ENCODE measurements around the gene KCNG2. TPM values are rescaled to one million over a fixed set of nuclear protein-coding genes. Genes with fewer than 3 reads are reported as not detected.

Gene KCNG2
- total and polyA plus RNA-seq, 2 of the 8 experiments (the other 6 are each of a cell fraction or from before 2014, with no cell fraction given) = 0.19 to 0.74 TPM

DNA sequence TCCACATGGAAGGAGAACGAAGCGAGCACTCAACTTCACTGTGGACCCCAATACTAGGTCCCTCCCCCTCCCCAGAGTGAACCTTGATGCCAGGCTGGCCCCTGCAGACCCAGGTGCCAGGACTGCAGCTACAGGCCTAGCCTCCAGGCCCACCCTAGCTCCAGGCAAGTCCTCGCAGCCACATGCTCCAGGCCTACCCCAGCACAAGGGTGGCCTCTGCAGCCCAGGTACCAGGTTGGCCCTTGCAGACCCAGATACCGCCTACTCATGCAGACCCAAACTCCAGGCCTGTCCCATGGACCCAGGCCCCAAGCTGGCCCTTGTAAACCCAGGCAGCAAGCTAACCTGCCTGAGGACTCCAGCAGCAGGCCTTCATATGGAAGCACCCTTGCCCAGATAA, 44.2 kb downstream of the KCNG2 start:
- Histone ChIP-seq H4K20me1 (replicated peaks in 1 of 2; ENCODE audit: control insufficient read depth in 1 of 2, insufficient read depth in 2 of 2, low read length in 2 of 2) (no peaks in the 10 kb centered on the region), H3K18ac (ENCODE audit: extremely low read depth, low read length) (no peak overlapping the region; the same call in 1 of the 2 replicates), H3K14ac (ENCODE audit: insufficient read length) (no peak overlapping the region), H3K23ac (ENCODE audit: insufficient read length) (no peak overlapping the region), H2BK120ac (replicated peaks; ENCODE audit: low read depth, low read length) (no peak overlapping the region), H3K56ac (replicated peaks; ENCODE audit: insufficient read length, low read depth, low read length) (no peak overlapping the region), H2BK12ac (ENCODE audit: low read depth, low read length) (no peak overlapping the region), H4K91ac (replicated peaks; ENCODE audit: insufficient read length, low read length) (peak overlapping the region; percentile 6), H4K5ac (ENCODE audit: insufficient read length, low read depth, low read length) (no peak overlapping the region), H3K4me2 (ENCODE audit: insufficient read depth in 1 of 2, low read depth in 2 of 2, low read length in 2 of 2) (no peak overlapping the region), H2AFZ (ENCODE audit: low read length) (peak overlapping the region; percentile 68; the same call in 1 of the 2 replicates), H3K9me3 (ENCODE audit: insufficient read depth in 2 of 2, low read depth in 1 of 2, low read length in 1 of 2) (peaks cover 0 to 4% of the 10 kb centered on the region in 2 experiments; a peak in 1 of 4 replicates), H2AK5ac (ENCODE audit: low read depth, low read length) (no peak overlapping the region), H2BK20ac (ENCODE audit: low read length) (no peak overlapping the region), H3K79me1 (ENCODE audit: low read depth, low read length) (no peaks in the 10 kb centered on the region), H3K27ac (ENCODE audit: low read depth, low read length) (no peak overlapping the region), H3K4ac (replicated peaks; ENCODE audit: insufficient read length, low read depth, low read length) (no peak overlapping the region), H2BK5ac (ENCODE audit: low read depth, low read length) (no peak overlapping the region), H3K36me3 (ENCODE audit: control insufficient read depth in 2 of 4, insufficient read depth in 4 of 4, low read length in 3 of 4) (no peaks in the 10 kb centered on the region), H4K8ac (ENCODE audit: extremely low read depth, insufficient read depth, low read length) (no peak overlapping the region), H3K27me3 (replicated peaks in 1 of 4; ENCODE audit: control insufficient read depth in 3 of 4, extremely low read depth in 1 of 4, insufficient read depth in 3 of 4, low read length in 3 of 4) (no peaks in the 10 kb centered on the region), H3K4me1 (replicated peaks in 1 of 4; ENCODE audit: control insufficient read depth in 3 of 4, insufficient read depth in 4 of 4, low read length in 3 of 4) (peaks cover 0 to 2% (median 0%) of the 10 kb centered on the region in 4 experiments; a peak in 2 of 7 replicates), H3K4me3 (ENCODE audit: extremely low read depth in 1 of 4, insufficient read depth in 2 of 4, low read depth in 3 of 4, low read length in 4 of 4) (no peak overlapping the region), H3K23me2 (ENCODE audit: low read depth, low read length) (no peaks in the 10 kb centered on the region), H3K9ac (replicated peaks in 1 of 4; ENCODE audit: extremely low read depth in 1 of 4, low read depth in 3 of 4, low read length in 3 of 4) (no peak overlapping the region), H3K79me2 (ENCODE audit: control insufficient read depth in 1 of 2, insufficient read depth in 2 of 2, low read length in 2 of 2) (no peaks in the 10 kb centered on the region), H2BK15ac (ENCODE audit: low read length) (no peak overlapping the region)
- no peak for FAIRE-seq
- 92% methylated on average over 4 of the region's 4 CpGs; no CpG with 5 or more reads in 1 of the 2 experiments for WGBS, 2 experiments (ENCODE audit: extremely low coverage in 1 of 2, insufficient coverage in 1 of 2, insufficient read length in 1 of 2, insufficient replicate concordance in 2 of 2, low coverage in 1 of 2, low lambda C conversion rate in 2 of 2, missing lambda C conversion rate in 1 of 2)
- TF ChIP-seq TBP (IDR thresholded peaks at IDR 0.05; ENCODE audit: low read depth, low read length) (no peak), GTF2F1 (IDR thresholded peaks at IDR 0.05; ENCODE audit: borderline replicate concordance, low read depth, low read length) (no peak)
- peak in 1 of 2 experiments; percentile 26 for DNase-seq (ENCODE audit: low read depth in 1 of 2, low spot score in 2 of 2)
- CTCF ChIA-PET (ENCODE audit: partially characterized antibody) = no interaction called here
- POLR2A ChIA-PET (ENCODE audit: partially characterized antibody) = no interaction called here

All from H1 (cell line).